ENCODE measurements around the gene POGLUT3. TPM values are rescaled to one million over a fixed set of nuclear protein-coding genes. Genes with fewer than 3 reads are reported as not detected.

The POGLUT3 gene
- total RNA-seq, 1 experiment from 2014 or later: 16.9 TPM

GRCh38 chr11:108525161-108525560 is 27.0 kb upstream of the POGLUT3 start:
- no peak overlapping the region for H3K4me3 Mint-ChIP-seq (ENCODE audit: low read depth, unreplicated experiment)
- CTCF ChIA-PET: no interaction called here
- BruUV-seq (replicated peaks): no TSS peak
- no peaks in the 10 kb centered on the region for H3K27me3 Mint-ChIP-seq (ENCODE audit: unreplicated experiment)
- H3K9me3 Mint-ChIP-seq (ENCODE audit: low read depth, unreplicated experiment): no peaks in the 10 kb centered on the region
- intact Hi-C loops (cut with micrococcal nuclease; ENCODE audit: unreplicated experiment): no loop called here
- no peaks in the 10 kb centered on the region for H3K4me1 Mint-ChIP-seq (ENCODE audit: low read depth, unreplicated experiment)
- H3K27ac Mint-ChIP-seq (ENCODE audit: unreplicated experiment): no peak overlapping the region
- DNase-seq: no peak
- H3K36me3 Mint-ChIP-seq (ENCODE audit: insufficient read depth, unreplicated experiment): no peaks in the 10 kb centered on the region
- TF ChIP-seq CTCF (IDR thresholded peaks at IDR 0.05; ENCODE audit: unreplicated experiment): no peak

- H3K9me3 Mint-ChIP-seq (ENCODE audit: low read depth, unreplicated experiment): no peaks in the 10 kb centered on the region
- no peak overlapping the region for H3K27ac Mint-ChIP-seq (ENCODE audit: unreplicated experiment)
- no TSS peak for BruUV-seq (replicated peaks)
- TF ChIP-seq CTCF (IDR thresholded peaks at IDR 0.05; ENCODE audit: unreplicated experiment): no peak
- CTCF ChIA-PET: no interaction called here
- intact Hi-C loops (cut with micrococcal nuclease; ENCODE audit: unreplicated experiment): no loop called here
- H3K4me1 Mint-ChIP-seq (ENCODE audit: low read depth, unreplicated experiment): no peaks in the 10 kb centered on the region
- DNase-seq: no peak
- H3K27me3 Mint-ChIP-seq (ENCODE audit: unreplicated experiment): no peaks in the 10 kb centered on the region
- no peaks in the 10 kb centered on the region for H3K36me3 Mint-ChIP-seq (ENCODE audit: insufficient read depth, unreplicated experiment)
- no peak overlapping the region for H3K4me3 Mint-ChIP-seq (ENCODE audit: low read depth, unreplicated experiment)
Measured at GRCh38 chr11:108524422-108524821, 26.2 kb upstream of the POGLUT3 start.

- no TSS peak for BruUV-seq (replicated peaks)
- no peaks in the 10 kb centered on the region for H3K4me1 Mint-ChIP-seq (ENCODE audit: low read depth, unreplicated experiment)
- no peaks in the 10 kb centered on the region for H3K27me3 Mint-ChIP-seq (ENCODE audit: unreplicated experiment)
- CTCF ChIA-PET: no interaction called here
- DNase-seq: no peak
- no peak for TF ChIP-seq CTCF (IDR thresholded peaks at IDR 0.05; ENCODE audit: unreplicated experiment)
- no peaks in the 10 kb centered on the region for H3K36me3 Mint-ChIP-seq (ENCODE audit: insufficient read depth, unreplicated experiment)
- intact Hi-C loops (cut with micrococcal nuclease; ENCODE audit: unreplicated experiment): no loop called here
- no peak overlapping the region for H3K4me3 Mint-ChIP-seq (ENCODE audit: low read depth, unreplicated experiment)
- no peak overlapping the region for H3K27ac Mint-ChIP-seq (ENCODE audit: unreplicated experiment)
- no peaks in the 10 kb centered on the region for H3K9me3 Mint-ChIP-seq (ENCODE audit: low read depth, unreplicated experiment)
Measured at GRCh38 chr11:108522318-108522717, 24.1 kb upstream of the POGLUT3 start.

GRCh38 chr11:108518581-108518980 is 20.4 kb upstream of the POGLUT3 start:
- H3K27me3 Mint-ChIP-seq (ENCODE audit: unreplicated experiment): no peaks in the 10 kb centered on the region
- no peaks in the 10 kb centered on the region for H3K36me3 Mint-ChIP-seq (ENCODE audit: insufficient read depth, unreplicated experiment)
- no TSS peak for BruUV-seq (replicated peaks)
- DNase-seq: no peak
- intact Hi-C loops (cut with micrococcal nuclease; ENCODE audit: unreplicated experiment): no loop called here
- no peak for TF ChIP-seq CTCF (IDR thresholded peaks at IDR 0.05; ENCODE audit: unreplicated experiment)
- H3K4me3 Mint-ChIP-seq (ENCODE audit: low read depth, unreplicated experiment): no peak overlapping the region
- no peak overlapping the region for H3K27ac Mint-ChIP-seq (ENCODE audit: unreplicated experiment)
- H3K4me1 Mint-ChIP-seq (ENCODE audit: low read depth, unreplicated experiment): no peaks in the 10 kb centered on the region
- CTCF ChIA-PET: no interaction called here
- H3K9me3 Mint-ChIP-seq (ENCODE audit: low read depth, unreplicated experiment): no peaks in the 10 kb centered on the region

- Mint-ChIP-seq H3K27me3 (ENCODE audit: unreplicated experiment) (no peaks in the 10 kb centered on the region), H3K9me3 (ENCODE audit: low read depth, unreplicated experiment) (no peaks in the 10 kb centered on the region), H3K27ac (ENCODE audit: unreplicated experiment) (no peak overlapping the region), H3K4me1 (ENCODE audit: low read depth, unreplicated experiment) (no peaks in the 10 kb centered on the region), H3K4me3 (ENCODE audit: low read depth, unreplicated experiment) (no peak overlapping the region), H3K36me3 (ENCODE audit: insufficient read depth, unreplicated experiment) (no peaks in the 10 kb centered on the region)
- BruUV-seq (replicated peaks): no TSS peak
- no peak for DNase-seq
- intact Hi-C loops (cut with micrococcal nuclease; ENCODE audit: unreplicated experiment): no loop called here
- TF ChIP-seq CTCF (IDR thresholded peaks at IDR 0.05; ENCODE audit: unreplicated experiment): no peak
- CTCF ChIA-PET: no interaction called here
Measured at GRCh38 chr11:108516125-108516524, 17.9 kb upstream of the POGLUT3 start.
